OCI-LY1 (cell line): ENCODE data around the gene SLC6A8.

ENCODE experiments used
- CTCF ChIP-seq: fragments of 200-600 bp; sonication (generic), shearing (Covaris generic); IDR thresholded peaks from 2 replicates; pipeline ENCODE4 v1.5.1; 2017; ENCODE audit warnings: mild to moderate bottlenecking, antibody characterized with exemption, low read length, moderate library complexity, mixed read lengths
- EZH2 ChIP-seq: fragments of 200-600 bp; sonication (generic), shearing (Covaris generic); IDR thresholded peaks from 2 replicates; pipeline ENCODE4 v1.8.0; 2017; ENCODE audit warnings: borderline replicate concordance, mixed run types, mild to moderate bottlenecking, antibody characterized with exemption, low read length, moderate library complexity, mixed read lengths

- no peak for TF ChIP-seq CTCF
- no peak for TF ChIP-seq EZH2
Measured at GRCh38 chrX:153689654-153690465, 2.1 kb downstream of the SLC6A8 start.
